KOPT-K1 (cell line): ENCODE data around the gene MCM5.

Source experiments
- H3K27ac ChIP-seq: fragments of 200-600 bp; sonication (generic); 2 replicates; pipeline ENCODE4 v1.5.1; 2016; ENCODE audit warnings: antibody characterized with exemption, mild to moderate bottlenecking, low read depth, low read length; ENCODE audit not compliant: poor library complexity, severe bottlenecking
- H3K36me3 ChIP-seq: fragments of 200-600 bp; sonication (generic); 2 replicates; pipeline ENCODE4 v1.5.1; 2017; ENCODE audit warnings: antibody characterized with exemption, mild to moderate bottlenecking, low read length, moderate library complexity; ENCODE audit not compliant: insufficient read depth
- H3K9me3 ChIP-seq: fragments of 200-600 bp; sonication (generic); 2 replicates; pipeline ENCODE4 v1.5.1; 2017; ENCODE audit warnings: antibody characterized with exemption, low read length, mild to moderate bottlenecking; ENCODE audit not compliant: insufficient read depth, poor library complexity, severe bottlenecking

The MCM5 gene

DNA sequence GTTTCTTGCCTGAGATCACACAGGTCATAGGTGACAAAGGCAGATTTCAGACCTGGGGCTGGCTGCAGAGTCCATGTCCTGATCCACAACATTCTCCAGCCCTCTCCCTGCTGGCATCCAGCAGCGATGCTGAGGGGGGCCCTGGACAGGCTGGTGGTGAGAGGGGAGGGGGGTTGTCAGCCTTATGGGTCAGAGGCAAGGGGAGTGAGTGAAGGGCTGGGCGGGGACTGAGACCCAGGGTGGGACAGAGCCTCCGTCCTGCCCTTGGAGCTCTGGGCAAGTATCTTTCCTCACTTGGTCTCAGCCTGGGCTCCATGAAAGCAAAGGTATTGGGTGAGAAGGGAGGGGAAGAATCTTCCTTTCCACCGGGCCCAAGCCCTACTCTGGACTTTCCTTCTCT, 74.0 kb downstream of the MCM5 start:
- H3K9me3 ChIP-seq, result peaks cover 5% of the 10 kb centered on the region
- H3K36me3 ChIP-seq, result no peaks in the 10 kb centered on the region
- no peak overlapping the region for H3K27ac ChIP-seq
